ENCODE data around the gene RNF19B. TPM values are rescaled to one million over a fixed set of nuclear protein-coding genes. Genes with fewer than 3 reads are reported as not detected.
A peak's percentile ranks its signal among the peaks of the same experiment; 100 is the strongest.
"Not testable (repeated sequence)": the region's sequence is repeated elsewhere in the genome, so short reads cannot be mapped to it uniquely, and the experiment has no call there.

The RNF19B gene
- total RNA-seq, 1 donor from 2014 or later = 52.1 TPM

- intact Hi-C loops (cut with micrococcal nuclease) = loop anchor here (5.0 to 10.0 kb wide), 2 partner anchors 108 to 735 kb away; partner anchors contain the start of gene LCK
These were observed 24.8 kb upstream of the RNF19B start for GRCh38 chr1:32989160-32990050.

GRCh38 chr1:32988665-32989064, 24.1 kb upstream of the RNF19B start:
- DNase-seq (ENCODE audit: low spot score) = no peak
- H3K9me3 Mint-ChIP-seq = no peaks in the 10 kb centered on the region
- H3K4me3 Mint-ChIP-seq = peak overlapping the region; percentile 66
- H3K36me3 Mint-ChIP-seq (ENCODE audit: low read depth) = peaks cover 17% of the 10 kb centered on the region
- intact Hi-C loops (cut with micrococcal nuclease) = loop anchor here (10.0 kb wide), 1 partner anchor 734 kb away; the partner anchor contains the start of gene LCK
- peaks cover 91% of the 10 kb centered on the region for H3K4me1 Mint-ChIP-seq (ENCODE audit: low read depth)
- no peaks in the 10 kb centered on the region for H3K27me3 Mint-ChIP-seq (ENCODE audit: insufficient read depth)
- peak overlapping the region; percentile 90 for H3K27ac Mint-ChIP-seq

More at GRCh38 chr1:32989160-32990050, 24.8 kb upstream of the RNF19B start:
- Mint-ChIP-seq H3K27ac (peak overlapping the region; percentile 90), H3K9me3 (no peaks in the 10 kb centered on the region), H3K36me3 (ENCODE audit: low read depth) (peaks cover 17% of the 10 kb centered on the region), H3K4me3 (peak overlapping the region; percentile 66), H3K27me3 (ENCODE audit: insufficient read depth) (no peaks in the 10 kb centered on the region), H3K4me1 (ENCODE audit: low read depth) (peaks cover 91% of the 10 kb centered on the region)
- DNase-seq (ENCODE audit: low spot score) = peak; percentile 61

- Mint-ChIP-seq H3K27me3 (ENCODE audit: insufficient read depth) (no peaks in the 10 kb centered on the region), H3K4me1 (ENCODE audit: low read depth) (peaks cover 91% of the 10 kb centered on the region), H3K9me3 (no peaks in the 10 kb centered on the region), H3K4me3 (no peak overlapping the region), H3K27ac (peak overlapping the region; percentile 92), H3K36me3 (ENCODE audit: low read depth) (peaks cover 18% of the 10 kb centered on the region)
- intact Hi-C loops (cut with micrococcal nuclease) = loop anchor here (10.0 kb wide), 1 partner anchor 730 kb away; the partner anchor contains the start of gene LCK
- no peak for DNase-seq (ENCODE audit: low spot score)
These were observed 20.6 kb upstream of the RNF19B start for GRCh38 chr1:32985226-32985625.

- intact Hi-C loops (cut with micrococcal nuclease) = loop anchor here (5.0 to 10.0 kb wide), 3 partner anchors 167 to 730 kb away; partner anchors contain the start of genes LCK, S100PBP and YARS1
- DNase-seq (ENCODE audit: low spot score) = peak; percentile 71
- Mint-ChIP-seq H3K27ac (peak overlapping the region; percentile 92), H3K4me1 (ENCODE audit: low read depth) (peaks cover 91% of the 10 kb centered on the region), H3K36me3 (ENCODE audit: low read depth) (peaks cover 18% of the 10 kb centered on the region), H3K9me3 (no peaks in the 10 kb centered on the region), H3K27me3 (ENCODE audit: insufficient read depth) (no peaks in the 10 kb centered on the region), H3K4me3 (peak overlapping the region; percentile 43)
These were observed 20.0 kb upstream of the RNF19B start for GRCh38 chr1:32984455-32985171.

- intact Hi-C loops (cut with micrococcal nuclease) = loop anchor here (5.0 to 10.0 kb wide), 3 partner anchors 167 to 729 kb away; partner anchors contain the start of genes LCK, S100PBP and YARS1
- Mint-ChIP-seq H3K27ac (peak overlapping the region; percentile 92), H3K9me3 (no peaks in the 10 kb centered on the region), H3K4me1 (ENCODE audit: low read depth) (peaks cover 90% of the 10 kb centered on the region), H3K36me3 (ENCODE audit: low read depth) (peaks cover 19% of the 10 kb centered on the region), H3K4me3 (peak overlapping the region; percentile 43), H3K27me3 (ENCODE audit: insufficient read depth) (no peaks in the 10 kb centered on the region)
- no peak for DNase-seq (ENCODE audit: low spot score)
These were observed 19.5 kb upstream of the RNF19B start for GRCh38 chr1:32984090-32984454.

GRCh38 chr1:32983020-32983419, 18.4 kb upstream of the RNF19B start:
- Mint-ChIP-seq H3K9me3 (no peaks in the 10 kb centered on the region), H3K4me3 (peak overlapping the region; percentile 3), H3K36me3 (ENCODE audit: low read depth) (peaks cover 17% of the 10 kb centered on the region), H3K4me1 (ENCODE audit: low read depth) (peaks cover 84% of the 10 kb centered on the region), H3K27me3 (ENCODE audit: insufficient read depth) (no peaks in the 10 kb centered on the region), H3K27ac (peak overlapping the region; percentile 92)
- DNase-seq (ENCODE audit: low spot score) = no peak
- intact Hi-C loops (cut with micrococcal nuclease) = loop anchor here (5.0 to 10.0 kb wide), 3 partner anchors 166 to 728 kb away; partner anchors contain the start of genes LCK, S100PBP and YARS1

- peaks cover 13% of the 10 kb centered on the region for H3K36me3 Mint-ChIP-seq (ENCODE audit: low read depth)
- intact Hi-C loops (cut with micrococcal nuclease) = loop anchor here (1.0 to 10.0 kb wide), 10 partner anchors 9 to 726 kb away; partner anchors contain the start of genes AK2, AZIN2, LCK and RNF19B
- H3K4me3 Mint-ChIP-seq = peak overlapping the region; percentile 60
- peaks cover 81% of the 10 kb centered on the region for H3K4me1 Mint-ChIP-seq (ENCODE audit: low read depth)
- H3K27ac Mint-ChIP-seq = peak overlapping the region; percentile 85
- no peaks in the 10 kb centered on the region for H3K9me3 Mint-ChIP-seq
- no peaks in the 10 kb centered on the region for H3K27me3 Mint-ChIP-seq (ENCODE audit: insufficient read depth)
- peak; percentile 65 for DNase-seq (ENCODE audit: low spot score)
These were observed 16.6 kb upstream of the RNF19B start for GRCh38 chr1:32981003-32981901.

- Mint-ChIP-seq H3K4me3 (no peak overlapping the region), H3K9me3 (no peaks in the 10 kb centered on the region), H3K4me1 (ENCODE audit: low read depth) (peaks cover 69% of the 10 kb centered on the region), H3K27me3 (ENCODE audit: insufficient read depth) (no peaks in the 10 kb centered on the region), H3K27ac (no peak overlapping the region), H3K36me3 (ENCODE audit: low read depth) (peaks cover 11% of the 10 kb centered on the region)
- intact Hi-C loops (cut with micrococcal nuclease) = loop anchor here (2.0 to 10.0 kb wide), 4 partner anchors 57 to 725 kb away; partner anchors contain the start of genes AK2, LCK, S100PBP and YARS1
- DNase-seq (ENCODE audit: low spot score) = no peak
These were observed 15.5 kb upstream of the RNF19B start for GRCh38 chr1:32980080-32980479.

GRCh38 chr1:32978854-32979253, 14.2 kb upstream of the RNF19B start:
- Mint-ChIP-seq H3K4me3 (no peak overlapping the region), H3K36me3 (ENCODE audit: low read depth) (peaks cover 11% of the 10 kb centered on the region), H3K27ac (no peak overlapping the region), H3K27me3 (ENCODE audit: insufficient read depth) (no peaks in the 10 kb centered on the region), H3K9me3 (no peaks in the 10 kb centered on the region), H3K4me1 (ENCODE audit: low read depth) (peaks cover 57% of the 10 kb centered on the region)
- intact Hi-C loops (cut with micrococcal nuclease) = no loop called here
- DNase-seq (ENCODE audit: low spot score) = no peak

- intact Hi-C loops (cut with micrococcal nuclease) = no loop called here
- Mint-ChIP-seq H3K27me3 (ENCODE audit: insufficient read depth) (peaks cover under 1% of the 10 kb centered on the region), H3K4me3 (no peak overlapping the region), H3K9me3 (no peaks in the 10 kb centered on the region), H3K27ac (no peak overlapping the region), H3K36me3 (ENCODE audit: low read depth) (peaks cover 9% of the 10 kb centered on the region), H3K4me1 (ENCODE audit: low read depth) (peaks cover 46% of the 10 kb centered on the region)
- DNase-seq (ENCODE audit: low spot score) = no peak
These were observed 13.0 kb upstream of the RNF19B start for GRCh38 chr1:32977546-32978087.

- H3K9me3 Mint-ChIP-seq; intact Hi-C loops (cut with micrococcal nuclease); DNase-seq (ENCODE audit: low spot score); H3K27me3 Mint-ChIP-seq (ENCODE audit: insufficient read depth); H3K27ac Mint-ChIP-seq; H3K4me3 Mint-ChIP-seq: not testable (repeated sequence)
- Mint-ChIP-seq H3K36me3 (ENCODE audit: low read depth) (peaks cover 13% of the 10 kb centered on the region), H3K4me1 (ENCODE audit: low read depth) (peaks cover 41% of the 10 kb centered on the region)
These were observed 10.4 kb upstream of the RNF19B start for GRCh38 chr1:32975055-32975454.

Measured in activated T-helper 1 cell treated with anti-CD3 and anti-CD28 coated beads, Interleukin-12 subunit alpha, Interleukin-12 subunit beta, Interleukin-2, Interleukin-4 antibody, amounts not matched to agents 30 ng/mL and 10 ng/mL and 1 ng/mL, durations not matched to agents 14 hours and 24 hours and 36 hours (primary cell).